HG03066 (cell line): ENCODE measurements around the gene VSTM2B.

Experiments
- ATAC-seq: cut with Tn5 transposase; IDR thresholded peaks from one replicate; pipeline ENCODE4 v1.9.1; 2021; ENCODE audit warnings: low read depth; ENCODE audit not compliant: unreplicated experiment

The VSTM2B gene

DNA sequence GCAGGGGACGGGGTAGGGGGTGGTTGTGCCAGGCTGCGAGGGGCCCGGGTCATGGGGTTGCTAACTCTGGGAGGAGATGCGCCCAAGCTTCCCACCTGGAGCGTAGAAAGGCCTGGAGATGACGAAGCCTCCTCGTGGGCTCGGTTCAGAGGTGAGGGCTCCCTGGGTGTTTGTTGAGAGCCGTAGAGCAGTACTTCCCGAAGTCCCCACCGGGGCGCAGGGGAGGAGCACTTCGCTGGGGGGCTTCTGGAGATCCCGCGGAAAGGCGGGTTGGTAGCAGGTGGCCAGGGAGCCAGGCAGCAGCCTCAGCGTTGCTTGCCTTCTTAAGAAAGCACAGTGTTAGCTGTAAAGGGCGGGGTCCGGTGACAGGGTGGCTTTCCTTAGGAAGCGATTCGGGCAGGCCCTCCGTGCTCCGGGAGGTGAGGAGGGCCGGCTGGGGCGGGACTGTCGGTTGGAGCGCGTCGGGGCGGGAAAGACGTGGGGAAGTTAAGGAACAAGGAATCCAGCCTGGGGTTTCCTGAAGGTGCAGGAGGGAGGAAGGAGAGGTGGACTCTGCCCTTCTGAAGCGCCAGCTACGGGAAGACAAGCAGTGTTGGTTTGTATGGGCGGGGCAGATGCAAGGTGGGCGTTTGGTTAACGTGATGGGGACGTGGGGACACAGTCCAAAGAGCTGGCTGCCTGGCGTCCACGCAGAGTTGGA, 3.3 kb downstream of the VSTM2B start:
- ATAC-seq, result no peak

DNA sequence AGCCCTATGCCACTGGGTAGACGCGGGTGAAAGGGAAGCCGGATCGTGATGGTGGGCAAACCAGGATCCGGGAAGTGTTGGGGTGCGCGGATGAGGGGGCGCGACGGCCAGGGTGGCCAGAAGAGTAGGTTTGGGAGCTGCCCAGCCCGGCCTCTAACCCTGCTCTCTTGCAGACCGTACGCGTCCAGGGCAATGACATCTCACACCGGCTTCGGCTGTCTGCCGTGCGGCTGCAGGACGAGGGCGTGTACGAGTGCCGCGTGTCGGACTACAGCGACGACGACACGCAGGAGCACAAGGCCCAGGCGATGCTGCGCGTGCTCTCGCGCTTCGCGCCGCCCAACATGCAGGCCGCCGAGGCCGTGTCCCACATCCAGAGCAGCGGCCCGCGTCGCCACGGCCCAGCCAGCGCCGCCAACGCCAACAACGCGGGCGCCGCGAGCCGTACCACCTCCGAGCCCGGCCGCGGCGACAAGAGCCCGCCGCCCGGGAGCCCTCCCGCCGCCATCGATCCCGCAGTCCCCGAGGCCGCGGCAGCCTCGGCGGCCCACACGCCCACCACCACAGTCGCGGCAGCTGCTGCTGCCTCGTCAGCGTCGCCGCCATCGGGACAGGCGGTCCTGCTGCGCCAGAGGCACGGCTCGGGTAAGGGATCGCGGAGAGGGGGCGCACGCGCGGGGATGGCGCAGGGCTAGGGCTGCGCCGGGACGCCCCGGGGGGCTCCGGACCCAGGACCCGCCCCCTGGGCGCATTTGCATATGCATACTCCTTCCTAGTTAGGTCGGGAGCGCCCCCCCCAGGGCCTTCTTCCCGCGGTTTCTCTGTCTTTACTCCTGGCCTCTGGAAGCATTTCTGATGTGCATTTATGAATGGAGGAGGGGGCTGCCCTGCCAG, 4.1 kb downstream of the VSTM2B start:
- no peak for ATAC-seq

DNA sequence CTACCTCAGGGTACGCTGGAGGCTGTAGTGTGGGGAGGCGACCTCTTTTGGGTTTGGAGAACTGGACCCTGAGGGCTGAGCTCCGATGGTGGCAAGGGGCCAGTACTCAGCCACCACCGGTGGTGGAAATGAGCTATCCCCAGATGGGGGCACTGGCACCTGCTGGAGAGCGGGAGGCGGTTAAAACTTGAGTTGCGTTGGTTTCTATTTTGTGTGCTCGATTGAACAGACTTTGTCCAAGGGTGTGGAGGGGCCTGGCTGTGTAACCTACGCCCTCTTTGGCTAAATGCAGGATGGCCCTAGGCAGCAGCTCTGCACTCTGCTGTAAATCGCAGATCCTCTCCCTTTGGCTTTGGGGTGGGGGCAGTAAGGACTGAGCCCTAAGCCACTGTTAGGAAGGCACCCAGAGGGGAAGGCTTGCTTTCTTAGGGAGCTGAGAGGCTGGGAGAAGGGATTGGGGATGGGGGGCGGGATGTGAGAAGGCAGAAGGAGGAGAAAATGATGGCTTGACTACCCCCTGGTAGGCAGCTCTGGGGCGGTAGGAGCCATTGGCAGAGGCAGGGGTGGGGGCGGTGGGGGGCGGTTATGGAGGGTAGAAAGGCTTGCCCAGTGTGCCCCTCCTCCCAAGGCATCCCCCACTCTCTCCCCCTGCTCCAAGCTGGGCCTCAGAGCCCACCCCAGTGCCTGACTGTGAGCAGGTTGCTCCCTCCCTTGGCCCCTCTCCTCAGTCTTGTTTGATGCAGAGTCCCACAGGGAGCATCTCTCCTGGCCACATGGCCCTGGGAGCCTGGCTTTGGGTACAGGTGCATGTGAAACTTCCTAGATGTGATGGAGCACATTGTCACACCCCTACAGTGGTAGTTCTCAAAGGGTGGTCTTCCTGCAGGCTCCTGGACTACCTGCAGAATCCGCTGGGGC, 5.0 kb downstream of the VSTM2B start:
- no peak for ATAC-seq

DNA sequence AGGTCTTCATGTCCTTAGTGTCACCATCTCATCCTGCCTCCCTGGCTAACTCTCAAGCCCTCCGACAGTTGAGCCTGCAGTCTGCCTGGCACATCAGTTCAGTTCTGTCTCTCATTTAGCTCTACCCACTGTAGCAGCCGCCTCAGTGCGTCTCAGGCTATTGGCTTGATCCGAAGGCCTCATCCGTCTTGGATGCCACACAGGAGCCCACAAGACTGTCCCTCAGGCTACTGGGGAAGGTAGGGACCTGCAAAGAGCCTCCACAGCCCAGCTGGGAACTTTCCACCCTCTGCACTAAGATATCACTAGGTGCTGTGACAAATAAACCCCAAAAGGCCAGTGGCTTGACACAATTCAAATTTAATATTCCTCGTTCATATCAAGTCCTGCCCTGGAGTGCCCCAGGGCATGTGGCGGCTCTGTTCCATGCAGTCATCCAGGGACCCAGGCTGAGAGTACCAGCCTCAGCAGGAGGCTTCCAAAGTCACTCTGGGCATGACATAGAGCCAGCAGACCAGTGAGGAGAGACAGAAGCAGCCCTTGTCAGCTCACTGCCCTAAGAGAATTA, 5.7 kb downstream of the VSTM2B start:
- no peak for ATAC-seq

DNA sequence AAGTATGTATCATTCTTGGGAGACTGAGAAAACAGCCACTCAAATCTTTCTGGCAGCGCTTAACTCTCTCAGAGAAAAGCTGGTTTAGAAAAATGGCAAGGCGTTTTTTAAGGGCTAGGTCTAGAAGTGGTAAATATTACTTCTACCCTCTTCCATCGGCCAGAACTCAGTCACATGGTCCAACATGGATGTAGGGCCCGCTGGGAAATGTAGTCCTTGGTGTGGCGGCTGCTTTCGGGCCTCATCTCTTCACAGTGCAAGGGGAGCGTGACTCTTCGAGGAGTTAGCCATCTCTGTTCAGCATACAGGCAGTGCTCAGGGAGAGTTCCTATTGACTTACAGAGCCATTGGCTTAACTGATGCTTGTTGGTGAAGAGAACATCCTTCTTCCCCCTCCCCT, 6.3 kb downstream of the VSTM2B start:
- ATAC-seq, result no peak

DNA sequence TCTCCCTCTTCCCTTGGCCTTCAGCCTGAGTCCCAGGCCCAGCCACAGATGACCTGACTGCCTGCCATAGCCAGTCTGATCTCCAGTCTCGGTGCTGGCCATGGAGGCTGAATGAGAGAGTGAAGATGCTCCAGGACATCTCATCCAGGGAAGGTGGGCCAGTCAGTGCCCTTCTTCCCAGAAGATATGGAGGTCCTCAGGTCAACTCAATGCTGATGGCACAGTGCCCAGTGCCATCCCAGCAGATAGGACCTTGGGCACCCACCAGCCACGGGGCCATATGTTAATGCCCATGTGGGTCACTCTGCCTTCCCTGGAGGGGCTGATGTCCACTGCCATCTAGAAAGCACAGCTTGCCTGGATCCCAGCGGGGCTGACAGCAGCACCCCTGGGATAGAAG, 7.2 kb downstream of the VSTM2B start:
- ATAC-seq, result no peak

DNA sequence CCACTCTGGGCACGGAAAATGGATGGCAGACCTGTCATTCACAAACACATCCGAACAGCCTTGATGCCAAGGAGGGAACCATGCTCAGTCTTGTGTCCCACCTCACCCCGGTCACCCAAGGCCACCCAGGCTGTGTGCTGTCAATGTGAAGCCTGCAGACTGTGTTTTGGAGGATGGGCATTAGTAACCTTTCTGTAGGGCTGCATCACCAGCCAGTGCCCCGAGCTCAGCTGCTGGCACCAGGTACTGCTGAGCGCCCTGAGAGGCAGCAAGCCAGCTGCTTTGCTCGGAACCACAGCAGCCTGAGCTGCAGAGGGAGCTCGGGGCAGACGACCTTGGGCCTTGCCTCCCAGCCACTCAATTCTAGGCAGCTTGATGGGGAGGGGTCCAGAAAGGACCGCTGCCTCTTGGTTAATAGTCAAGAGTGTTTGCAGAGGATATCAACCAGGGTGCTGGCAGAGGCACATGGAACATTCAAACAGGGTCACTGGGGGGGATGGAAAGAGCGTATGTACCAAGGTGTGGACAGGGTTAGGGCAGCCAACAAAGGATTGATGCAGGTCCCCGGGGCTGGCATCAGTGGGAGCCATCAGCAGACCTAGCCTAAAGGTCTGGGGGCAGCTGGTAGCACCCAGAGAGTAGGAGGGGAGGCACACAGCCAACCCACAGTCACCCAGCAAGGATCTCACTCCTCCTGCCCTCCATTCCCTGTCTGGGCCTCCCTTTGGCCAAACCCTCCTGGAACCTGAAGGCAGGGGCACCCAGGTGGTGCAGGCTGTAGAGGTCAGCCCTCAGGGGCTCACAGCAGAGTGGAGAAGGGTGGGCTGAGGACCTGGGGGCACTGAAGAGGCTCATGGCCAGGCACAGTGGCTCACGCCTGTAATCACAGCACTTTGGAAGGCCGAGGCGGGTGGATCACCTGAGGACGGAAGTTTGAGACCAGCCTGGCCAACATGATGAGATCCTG, 8.1 kb downstream of the VSTM2B start:
- ATAC-seq, result no peak

DNA sequence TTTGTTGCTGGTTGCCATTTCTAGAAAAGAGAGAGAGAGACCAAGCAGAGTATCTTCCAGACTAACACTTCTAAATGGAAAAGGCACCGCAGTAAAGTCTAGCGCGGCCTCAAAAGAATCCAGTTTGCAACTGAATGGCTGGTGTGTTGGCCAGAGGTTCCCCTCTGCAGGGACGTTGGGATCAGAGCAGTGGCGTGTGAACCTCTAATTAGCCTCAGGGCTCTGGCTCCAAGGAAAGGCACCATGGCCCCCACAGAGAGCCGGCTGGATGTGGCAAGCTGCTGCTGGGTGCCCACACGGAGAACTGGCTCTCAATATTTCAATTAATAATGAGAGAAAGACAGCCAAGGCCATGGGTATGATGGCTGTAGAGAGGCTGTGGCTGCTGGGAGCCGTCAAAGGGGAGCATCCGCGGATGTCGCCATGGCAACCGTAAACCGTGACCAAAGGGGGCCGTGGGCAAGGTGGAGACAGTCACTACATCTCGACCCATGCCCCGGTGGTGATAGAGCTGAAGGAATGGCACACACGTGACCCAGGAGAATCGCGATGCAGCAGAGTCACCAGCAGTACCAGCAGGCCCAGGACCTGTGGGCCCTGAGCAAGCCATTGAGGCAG, 9.5 kb downstream of the VSTM2B start:
- ATAC-seq, result no peak

DNA sequence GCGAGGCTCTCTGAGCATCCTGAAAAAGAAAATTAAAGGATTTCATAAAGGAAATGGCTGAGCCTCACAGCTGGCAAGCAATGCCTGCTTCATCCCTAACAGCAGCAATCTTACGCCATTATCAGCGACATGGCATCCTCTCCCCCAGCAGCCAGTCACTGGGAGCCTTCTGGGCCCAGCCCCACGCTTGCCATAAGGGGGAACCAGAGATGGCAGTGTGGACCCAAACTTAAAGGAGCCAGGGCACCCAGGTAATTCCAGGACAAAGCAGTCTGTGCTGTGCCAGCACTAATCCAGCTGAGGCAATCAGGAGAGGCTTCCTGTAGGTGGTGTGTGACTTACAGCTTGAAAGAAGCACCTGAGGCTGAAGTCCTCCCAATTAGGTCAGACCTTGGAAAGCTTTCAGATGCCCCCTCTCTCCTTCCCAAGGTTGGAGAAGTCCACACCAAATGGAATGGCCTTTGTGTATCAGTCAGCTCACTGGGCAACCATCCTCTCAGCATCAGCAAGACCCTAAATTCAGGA, 10.3 kb downstream of the VSTM2B start:
- ATAC-seq, result no peak

DNA sequence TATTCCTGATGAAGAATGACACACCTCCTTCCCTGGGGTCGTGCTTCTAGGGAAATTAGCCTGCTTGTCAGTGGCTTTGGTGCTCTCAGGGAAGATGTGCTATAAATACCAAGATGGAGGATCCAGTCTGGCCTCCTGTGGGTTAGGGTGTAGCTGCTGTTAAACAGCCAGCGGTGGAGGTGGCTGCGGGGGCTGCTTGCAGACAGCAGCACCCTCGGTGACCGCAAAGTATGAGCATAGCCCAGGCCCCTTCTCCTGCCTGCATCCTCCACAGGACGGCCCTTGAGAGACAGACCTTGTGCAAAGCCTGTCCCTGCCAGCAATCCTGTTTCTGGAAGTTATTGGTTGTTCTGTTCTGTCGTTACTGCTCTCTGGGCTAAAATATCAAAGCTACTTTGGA, 11.4 kb downstream of the VSTM2B start:
- ATAC-seq, result no peak

DNA sequence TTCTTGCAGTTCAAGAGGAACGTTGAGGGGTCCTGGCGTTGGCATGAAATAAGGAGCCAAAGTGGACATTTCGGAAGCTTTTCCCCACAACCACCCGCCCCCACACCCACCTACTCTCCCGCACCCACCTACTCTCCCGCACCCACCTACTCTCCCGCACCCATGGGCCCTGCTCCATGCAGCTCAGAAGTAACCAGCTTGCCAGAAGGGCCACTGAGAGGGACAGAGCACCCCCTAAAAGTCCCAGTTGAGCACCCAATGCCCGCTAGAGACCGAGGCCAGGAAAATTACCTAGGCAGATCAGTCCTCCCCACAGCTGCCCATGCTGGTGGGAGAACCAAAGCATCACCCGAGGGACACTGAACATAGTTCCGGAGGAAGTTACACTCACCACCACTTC, 11.8 kb downstream of the VSTM2B start:
- ATAC-seq, result no peak

DNA sequence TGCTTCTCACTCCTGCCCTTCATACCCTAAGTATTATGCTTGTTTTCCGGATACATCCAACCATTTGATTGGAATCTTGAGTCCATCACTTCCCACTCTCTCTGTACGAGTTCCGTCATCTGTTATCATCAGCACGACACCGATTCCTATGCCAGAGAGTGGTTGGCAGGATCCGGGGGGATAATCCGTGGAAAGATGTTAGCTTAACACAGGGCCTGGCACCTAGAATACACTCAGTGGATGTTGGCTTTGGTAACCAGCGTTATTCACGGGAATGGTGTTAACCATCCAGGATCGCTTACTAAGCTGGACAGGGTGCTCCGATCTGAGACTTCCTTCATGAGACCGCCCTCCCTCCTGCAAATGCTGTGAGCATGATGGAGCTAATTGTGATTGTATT, 12.4 kb downstream of the VSTM2B start:
- ATAC-seq, result no peak

DNA sequence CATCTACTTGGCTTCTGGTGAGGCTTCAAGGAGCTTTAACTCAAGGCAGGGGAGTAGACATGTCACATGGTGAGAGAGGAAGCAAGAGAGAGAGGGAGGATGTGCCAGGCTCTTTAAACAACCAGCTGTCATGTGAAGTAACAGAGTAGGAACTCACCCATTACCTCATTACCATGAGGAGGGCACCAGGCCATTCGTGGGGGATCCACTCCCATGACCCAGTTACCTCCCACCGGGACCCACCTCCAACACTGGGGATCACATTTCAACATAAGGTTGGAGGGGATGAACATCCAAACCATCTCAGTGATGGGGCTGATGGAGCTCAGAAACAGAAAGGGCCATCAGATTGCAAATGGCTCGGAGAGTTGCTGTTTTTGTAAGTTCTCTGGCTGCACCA, 12.9 kb downstream of the VSTM2B start:
- ATAC-seq, result no peak

DNA sequence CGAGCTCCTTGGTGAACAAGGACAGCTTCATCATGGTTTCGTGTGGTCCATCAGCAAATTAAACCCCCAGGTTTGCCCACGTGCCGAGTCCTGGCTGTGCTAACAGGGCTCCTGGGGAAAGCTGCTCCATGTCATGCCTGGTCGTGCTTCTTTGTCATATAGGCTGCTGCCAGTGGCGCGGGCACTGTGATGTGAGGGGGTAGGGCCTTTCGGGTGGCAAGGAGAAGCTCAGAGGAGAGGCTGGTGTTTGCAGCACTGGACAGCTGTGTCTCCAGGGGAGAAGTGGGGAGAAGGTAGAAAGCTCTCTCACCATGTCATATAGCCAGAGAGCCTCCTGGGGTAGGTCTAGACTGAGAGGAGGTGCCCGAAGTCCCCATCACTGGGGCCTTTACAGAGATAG, 13.3 kb downstream of the VSTM2B start:
- ATAC-seq, result no peak

DNA sequence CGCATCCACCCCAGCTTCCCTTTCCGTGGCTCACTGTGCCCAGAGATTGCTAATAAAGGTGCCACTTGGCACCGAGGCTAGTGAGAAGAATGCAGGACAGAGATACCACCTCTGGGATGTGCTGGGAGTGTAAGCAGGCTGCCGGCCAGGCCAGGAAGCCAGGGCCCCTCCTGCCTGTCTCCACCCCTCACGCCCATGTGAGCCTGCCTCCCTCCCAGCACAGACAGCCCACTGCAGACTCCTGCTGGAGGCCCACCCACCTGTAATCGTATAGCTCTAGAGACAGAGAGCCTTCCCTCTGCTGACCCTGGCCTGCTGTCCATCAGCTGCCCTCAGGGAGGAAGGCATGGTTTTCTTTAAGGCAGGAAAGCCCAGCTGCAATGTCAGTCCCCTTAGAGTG, 13.9 kb downstream of the VSTM2B start:
- ATAC-seq, result no peak

DNA sequence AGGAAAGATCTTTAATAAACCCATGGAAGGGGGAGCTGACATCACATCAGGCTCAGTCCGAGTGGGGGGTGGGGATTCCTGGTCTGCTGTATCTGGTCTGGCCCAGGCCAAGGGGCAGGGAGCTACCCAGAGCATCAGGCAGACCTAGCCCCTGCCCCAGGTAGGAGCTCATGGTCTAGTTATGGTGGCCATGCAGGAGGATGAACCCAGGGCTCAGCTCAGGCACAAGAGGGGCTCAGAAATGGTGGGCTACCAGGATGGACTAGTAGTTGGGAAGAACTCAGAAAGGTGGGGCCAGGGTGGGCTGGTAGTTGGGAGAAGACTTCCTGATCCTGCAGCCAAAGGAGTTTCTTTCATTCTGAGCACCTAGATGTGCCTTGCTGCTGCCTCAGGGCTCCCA, 14.3 kb downstream of the VSTM2B start:
- no peak for ATAC-seq

DNA sequence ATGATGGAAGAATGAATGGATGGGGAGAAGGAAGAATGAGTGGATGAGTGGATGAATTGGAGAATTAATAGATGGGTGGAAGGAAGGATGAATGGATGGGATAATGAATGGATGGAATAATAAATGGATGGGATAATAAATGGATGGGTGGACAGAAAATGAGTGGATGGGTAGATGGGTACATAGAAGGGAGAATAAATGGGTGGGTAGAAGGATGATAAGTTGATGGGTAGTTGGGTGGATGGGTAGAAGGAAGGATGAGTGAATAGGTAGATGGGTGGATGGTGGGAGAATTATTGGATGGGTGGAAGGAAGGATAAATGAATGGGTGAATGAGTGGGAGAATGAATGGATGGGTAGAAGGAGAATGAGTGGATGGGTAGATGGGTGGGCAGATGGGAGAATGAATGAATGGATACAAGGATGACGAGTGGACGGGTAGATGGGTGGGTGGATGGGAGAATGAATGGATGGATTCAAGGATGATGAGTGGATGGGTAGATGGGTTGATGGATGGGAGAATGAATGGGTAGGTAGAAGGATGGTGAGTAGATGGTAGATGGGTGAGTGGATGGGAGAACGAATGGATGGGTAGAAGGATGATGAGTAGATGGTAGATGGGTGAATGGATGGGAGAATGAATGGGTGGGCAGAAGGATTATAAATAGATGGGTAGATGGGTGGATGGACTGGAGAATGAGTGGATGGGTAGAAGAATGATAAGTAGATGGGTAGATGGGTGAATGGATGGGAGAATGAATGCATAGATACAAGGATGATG, 15.9 kb downstream of the VSTM2B start:
- ATAC-seq, result no peak

DNA sequence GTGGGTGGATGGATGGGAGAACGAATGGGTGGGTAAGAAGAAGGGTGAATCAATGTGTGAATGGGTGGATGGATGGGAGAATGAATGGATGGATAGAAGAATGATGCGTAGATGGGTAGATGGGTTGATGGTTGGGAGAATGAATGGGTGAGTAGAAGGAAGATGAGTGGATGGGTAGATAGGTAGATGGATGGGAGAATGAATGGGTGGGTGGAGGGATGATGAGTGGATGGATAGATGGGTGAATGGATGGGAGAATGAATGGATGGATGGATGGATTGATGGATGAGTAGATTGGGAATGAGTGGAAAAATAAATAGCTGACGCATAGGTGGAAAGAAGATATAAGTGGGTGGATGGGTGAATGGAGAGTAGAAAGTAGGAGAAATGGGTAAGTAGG, 16.5 kb downstream of the VSTM2B start:
- no peak for ATAC-seq
